HG02642 (cell line): ENCODE results near the gene CERK.
"Not testable (repeated sequence)": the region's sequence is repeated elsewhere in the genome, so short reads cannot be mapped to it uniquely, and the experiment has no call there.

Experiments
- ATAC-seq: cut with Tn5 transposase; IDR thresholded peaks from one replicate; pipeline ENCODE4 v1.9.1; 2021; ENCODE audit warnings: mild to moderate bottlenecking; ENCODE audit not compliant: unreplicated experiment, poor library complexity

CERK gene

DNA sequence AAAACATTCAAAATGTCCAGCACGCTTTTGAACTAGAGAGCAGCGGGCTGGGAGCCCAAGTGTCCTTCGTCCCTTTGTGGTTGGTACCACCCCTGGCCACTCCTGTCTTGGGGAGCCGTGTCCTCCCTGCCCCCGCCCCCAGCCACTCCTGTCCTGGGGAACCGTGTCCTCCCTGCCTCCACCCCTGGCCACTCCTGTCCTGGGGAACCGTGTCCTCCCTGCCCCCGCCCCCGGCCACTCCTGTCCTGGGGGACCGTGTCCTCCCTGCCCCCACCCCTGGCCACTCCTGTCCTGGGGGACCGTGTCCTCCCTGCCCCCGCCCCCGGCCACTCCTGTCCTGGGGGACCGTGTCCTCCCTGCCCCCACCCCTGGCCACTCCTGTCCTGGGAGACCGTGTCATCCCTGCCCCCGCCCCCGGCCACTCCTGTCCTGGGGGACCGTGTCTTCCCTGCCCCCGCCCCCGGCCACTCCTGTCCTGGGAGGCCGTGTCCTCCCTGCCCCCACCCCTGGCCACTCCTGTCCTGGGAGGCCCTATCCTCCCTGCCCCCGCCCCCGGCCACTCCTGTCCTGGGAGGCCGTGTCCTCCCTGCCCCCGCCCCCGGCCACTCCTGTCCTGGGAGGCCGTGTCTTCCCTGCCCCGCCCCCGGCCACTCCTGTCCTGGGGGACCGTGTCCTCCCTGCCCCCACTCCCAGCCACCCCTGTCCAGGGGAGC is 102.9 kb downstream of the CERK start:
- not testable (repeated sequence) for ATAC-seq
